Measurements from ENCODE around the gene GLT1D1. TPM values are rescaled to one million over a fixed set of nuclear protein-coding genes. Genes with fewer than 3 reads are reported as not detected.
"Not testable (repeated sequence)": the region's sequence is repeated elsewhere in the genome, so short reads cannot be mapped to it uniquely, and the experiment has no call there.

Gene GLT1D1
- total RNA-seq (2014; rRNA removed; shearing (Covaris generic)) = 0.10 TPM in 1 of 2 replicates, not detected in the other

GRCh38 chr12:128852885-128853599 lies at the start of gene GLT1D1:
Gene GLT1D1 (plus strand): TSS chr12:128853478. CDS start chr12:128853582, 104 bp downstream.
- Histone ChIP-seq H3K4me3 (no peak within 1 kb of the TSS), H3K4me1 (no peaks in the 10 kb centered on the region), H3K27me3 (no peaks in the 10 kb centered on the region), H3K9me3 (replicated peaks) (no peaks in the 10 kb centered on the region), H3K27ac (no peak within 1 kb of the TSS), H3K36me3 (no peaks in the 10 kb centered on the region)
- DNase-seq = no peak

GRCh38 chr12:128803788-128804187 lies 49.5 kb upstream of the GLT1D1 start:
- Histone ChIP-seq H3K27ac (no peak overlapping the region), H3K4me1 (no peaks in the 10 kb centered on the region), H3K27me3 (no peaks in the 10 kb centered on the region), H3K4me3 (no peak overlapping the region), H3K36me3 (peaks cover 22% of the 10 kb centered on the region; the same call in 1 of the 2 replicates), H3K9me3 (replicated peaks) (no peaks in the 10 kb centered on the region)
- no peak for DNase-seq

GRCh38 chr12:128804762-128805161 lies 48.5 kb upstream of the GLT1D1 start:
- H3K27me3 ChIP-seq = no peaks in the 10 kb centered on the region
- DNase-seq = no peak
- H3K4me1 ChIP-seq = no peaks in the 10 kb centered on the region
- H3K4me3 ChIP-seq = no peak overlapping the region
- peaks cover 22% of the 10 kb centered on the region; the same call in 1 of the 2 replicates for H3K36me3 ChIP-seq
- H3K27ac ChIP-seq = no peak overlapping the region
- H3K9me3 ChIP-seq (replicated peaks) = no peaks in the 10 kb centered on the region

GRCh38 chr12:128805406-128805805 lies 47.9 kb upstream of the GLT1D1 start:
- H3K27me3 ChIP-seq; H3K9me3 ChIP-seq (replicated peaks); H3K27ac ChIP-seq; H3K4me3 ChIP-seq; DNase-seq; H3K4me1 ChIP-seq: not testable (repeated sequence)
- H3K36me3 ChIP-seq = peaks cover 18% of the 10 kb centered on the region; the same call in 1 of the 2 replicates

- Histone ChIP-seq H3K36me3 (peaks cover 15% of the 10 kb centered on the region; the same call in 1 of the 2 replicates), H3K4me3 (no peak overlapping the region), H3K4me1 (no peaks in the 10 kb centered on the region), H3K27ac (no peak overlapping the region), H3K9me3 (replicated peaks) (no peaks in the 10 kb centered on the region), H3K27me3 (no peaks in the 10 kb centered on the region)
- DNase-seq = no peak
Observed at GRCh38 chr12:128806573-128806972, 46.7 kb upstream of the GLT1D1 start.

GRCh38 chr12:128807161-128807724 lies 46.0 kb upstream of the GLT1D1 start:
- H3K9me3 ChIP-seq (replicated peaks) = no peaks in the 10 kb centered on the region
- no peak overlapping the region for H3K4me3 ChIP-seq
- no peak for DNase-seq
- peaks cover 15% of the 10 kb centered on the region; the same call in 1 of the 2 replicates for H3K36me3 ChIP-seq
- no peak overlapping the region for H3K27ac ChIP-seq
- no peaks in the 10 kb centered on the region for H3K4me1 ChIP-seq
- no peaks in the 10 kb centered on the region for H3K27me3 ChIP-seq

- Histone ChIP-seq H3K27me3 (no peaks in the 10 kb centered on the region), H3K9me3 (replicated peaks) (no peaks in the 10 kb centered on the region), H3K36me3 (peaks cover 20% of the 10 kb centered on the region; the same call in 1 of the 2 replicates), H3K27ac (no peak overlapping the region), H3K4me3 (no peak overlapping the region), H3K4me1 (no peaks in the 10 kb centered on the region)
- no peak for DNase-seq
Observed at GRCh38 chr12:128808651-128809050, 44.6 kb upstream of the GLT1D1 start.

GRCh38 chr12:128810182-128811127 lies 42.8 kb upstream of the GLT1D1 start:
- no peaks in the 10 kb centered on the region for H3K4me1 ChIP-seq
- H3K36me3 ChIP-seq = peaks cover 16% of the 10 kb centered on the region; the same call in 1 of the 2 replicates
- H3K27me3 ChIP-seq = no peaks in the 10 kb centered on the region
- DNase-seq = no peak
- no peaks in the 10 kb centered on the region for H3K9me3 ChIP-seq (replicated peaks)
- no peak overlapping the region for H3K4me3 ChIP-seq
- H3K27ac ChIP-seq = no peak overlapping the region

- H3K4me1 ChIP-seq = no peaks in the 10 kb centered on the region
- H3K4me3 ChIP-seq = no peak overlapping the region
- no peaks in the 10 kb centered on the region for H3K27me3 ChIP-seq
- no peak for DNase-seq
- H3K9me3 ChIP-seq (replicated peaks) = no peaks in the 10 kb centered on the region
- H3K36me3 ChIP-seq = peaks cover 16% of the 10 kb centered on the region; the same call in 1 of the 2 replicates
- no peak overlapping the region for H3K27ac ChIP-seq
Observed at GRCh38 chr12:128811806-128812205, 41.5 kb upstream of the GLT1D1 start.

- H3K27ac ChIP-seq = no peak overlapping the region
- H3K36me3 ChIP-seq = peaks cover 11% of the 10 kb centered on the region; the same call in 1 of the 2 replicates
- no peaks in the 10 kb centered on the region for H3K27me3 ChIP-seq
- DNase-seq = no peak
- no peaks in the 10 kb centered on the region for H3K4me1 ChIP-seq
- no peak overlapping the region for H3K4me3 ChIP-seq
- H3K9me3 ChIP-seq (replicated peaks) = no peaks in the 10 kb centered on the region
Observed at GRCh38 chr12:128813392-128813791, 39.9 kb upstream of the GLT1D1 start.

- H3K4me1 ChIP-seq = no peaks in the 10 kb centered on the region
- no peak overlapping the region for H3K27ac ChIP-seq
- H3K9me3 ChIP-seq (replicated peaks) = no peaks in the 10 kb centered on the region
- no peaks in the 10 kb centered on the region for H3K27me3 ChIP-seq
- peaks cover 11% of the 10 kb centered on the region; the same call in 1 of the 2 replicates for H3K36me3 ChIP-seq
- H3K4me3 ChIP-seq = no peak overlapping the region
- no peak for DNase-seq
Observed at GRCh38 chr12:128813883-128814282, 39.4 kb upstream of the GLT1D1 start.

- Histone ChIP-seq H3K4me3 (no peak overlapping the region), H3K4me1 (no peaks in the 10 kb centered on the region), H3K27me3 (no peaks in the 10 kb centered on the region), H3K36me3 (peaks cover 11% of the 10 kb centered on the region; the same call in 1 of the 2 replicates), H3K9me3 (replicated peaks) (no peaks in the 10 kb centered on the region), H3K27ac (no peak overlapping the region)
- no peak for DNase-seq
Observed at GRCh38 chr12:128814411-128815261, 38.6 kb upstream of the GLT1D1 start.

GRCh38 chr12:128815779-128816642 lies 37.3 kb upstream of the GLT1D1 start:
- Histone ChIP-seq H3K4me3 (no peak overlapping the region), H3K27ac (no peak overlapping the region), H3K36me3 (peaks cover 11% of the 10 kb centered on the region; the same call in 1 of the 2 replicates), H3K9me3 (replicated peaks) (no peaks in the 10 kb centered on the region), H3K27me3 (no peaks in the 10 kb centered on the region), H3K4me1 (no peaks in the 10 kb centered on the region)
- no peak for DNase-seq

Measured in SJCRH30 (cell line).